Activated CD4-positive, alpha-beta T cell treated with anti-CD3 and anti-CD28 coated beads, Interleukin-2, Interleukin-4, amounts not matched to agents 100 ng/mL and 50 ng/mL, durations not matched to agents 16 hours and 8 hours (primary cell): Measurements from ENCODE around the gene TGFA.

ENCODE experiments used
- DNase-seq: peaks from one replicate; pipeline ENCODE4 v3.0.0-alpha.2; 2020; ENCODE audit warnings: low spot score

The TGFA gene

DNA sequence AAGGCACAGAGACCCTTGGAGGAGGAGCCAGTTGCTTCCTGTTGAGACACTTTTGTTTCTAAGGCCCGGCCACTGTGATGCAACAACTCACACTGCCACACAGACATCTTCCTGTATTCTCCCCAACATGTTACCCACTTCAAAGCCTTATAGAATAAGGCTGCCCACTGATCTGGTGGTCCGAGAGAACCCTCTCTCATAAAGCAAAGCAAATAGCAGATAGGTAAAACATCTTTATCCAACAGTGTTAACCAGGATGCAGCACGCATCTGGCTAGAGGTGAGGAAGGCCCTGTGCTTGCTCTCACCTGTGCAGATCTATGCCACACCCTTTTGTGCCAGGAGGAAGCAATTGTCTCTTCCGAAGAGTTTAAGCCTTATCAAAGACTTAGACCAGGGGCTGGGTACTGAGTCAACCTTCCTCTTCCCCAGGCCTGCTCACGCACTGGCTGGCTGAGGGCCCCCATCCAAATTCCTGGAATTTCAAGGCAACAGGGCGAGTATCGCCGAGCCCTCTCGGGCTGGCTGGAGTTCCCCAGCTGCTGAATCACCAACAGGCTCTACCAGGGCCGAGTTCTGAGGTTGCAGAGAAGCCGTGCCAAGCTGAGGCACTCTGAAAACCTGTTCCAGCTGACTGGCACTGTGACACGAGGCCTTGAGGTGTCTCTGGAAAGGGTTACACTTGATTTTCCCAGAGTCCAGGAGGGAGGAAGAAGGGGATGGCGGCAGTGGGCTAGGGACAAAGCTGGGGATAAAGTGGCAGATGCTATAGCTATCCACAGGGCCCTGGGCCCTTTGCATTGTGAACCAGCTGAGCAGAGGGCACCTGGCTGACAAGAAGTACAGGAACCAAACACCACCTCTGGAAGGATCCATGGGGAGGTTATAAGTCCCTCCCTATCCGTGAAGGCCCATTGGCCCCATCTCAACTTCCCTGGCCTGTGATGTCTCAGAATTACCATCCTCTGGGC lies 29.3 kb downstream of the TGFA start:
- no peak for DNase-seq

DNA sequence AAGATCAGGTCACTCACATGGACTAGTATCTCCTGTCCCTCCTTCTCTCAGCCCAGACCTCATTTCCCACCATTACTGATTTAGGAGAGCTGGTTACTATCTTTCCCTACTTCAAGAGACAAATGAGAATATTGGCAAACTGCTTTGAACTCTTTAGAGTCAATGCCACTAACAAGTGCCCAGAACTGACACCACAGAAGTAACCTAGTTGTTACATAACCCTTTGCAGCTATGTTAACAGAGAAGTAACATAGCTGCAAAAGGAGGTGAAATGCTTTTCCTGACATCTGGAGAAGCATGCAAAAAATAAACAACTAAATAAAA lies 30.0 kb downstream of the TGFA start:
- DNase-seq, result no peak

- no peak for DNase-seq
These were observed 31.0 kb downstream of the TGFA start for GRCh38 chr2:70522627-70523026.

- DNase-seq, result no peak
These were observed 32.8 kb downstream of the TGFA start for GRCh38 chr2:70520825-70521224.

- DNase-seq, result no peak
These were observed 34.2 kb downstream of the TGFA start for GRCh38 chr2:70519453-70519852.

DNA sequence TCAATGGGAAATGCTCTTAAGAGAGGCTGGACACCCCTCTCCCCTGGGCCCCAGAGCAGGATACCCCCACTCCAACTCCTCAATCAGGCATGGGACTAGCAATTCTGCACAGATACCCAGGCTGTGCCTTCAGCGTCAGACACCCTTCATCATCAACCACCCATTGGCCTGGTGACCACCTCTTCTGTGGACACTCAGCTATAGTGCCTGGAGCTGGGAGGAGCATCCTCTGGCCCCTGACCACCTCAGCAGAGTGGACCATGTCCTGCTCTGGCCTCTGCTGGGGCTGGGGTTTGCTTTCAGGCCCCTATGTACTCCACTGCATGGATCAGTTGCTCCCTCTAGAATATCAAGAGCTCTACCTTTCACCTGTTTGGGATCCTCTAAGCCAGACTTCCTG lies 35.1 kb downstream of the TGFA start:
- no peak for DNase-seq

DNA sequence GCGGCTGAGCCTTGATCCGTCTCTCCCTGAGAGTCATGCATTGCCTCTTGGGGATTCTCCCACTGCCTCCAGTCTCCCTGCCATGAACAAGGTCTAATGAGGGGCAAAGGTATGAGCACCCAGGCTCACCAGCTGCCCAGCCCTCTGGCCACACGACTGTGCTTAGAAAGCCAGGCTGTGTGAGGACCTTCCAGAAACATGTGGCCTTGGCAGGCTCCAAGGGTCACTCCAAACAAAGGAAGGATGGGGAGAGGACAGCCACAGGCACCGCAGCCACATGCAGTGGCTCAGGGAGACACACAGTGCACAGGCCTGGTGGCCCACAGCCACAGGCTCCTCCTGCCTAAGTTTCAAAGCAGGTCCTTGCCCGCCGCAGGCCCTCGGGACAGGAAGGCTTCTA lies 35.8 kb downstream of the TGFA start:
- no peak for DNase-seq

DNA sequence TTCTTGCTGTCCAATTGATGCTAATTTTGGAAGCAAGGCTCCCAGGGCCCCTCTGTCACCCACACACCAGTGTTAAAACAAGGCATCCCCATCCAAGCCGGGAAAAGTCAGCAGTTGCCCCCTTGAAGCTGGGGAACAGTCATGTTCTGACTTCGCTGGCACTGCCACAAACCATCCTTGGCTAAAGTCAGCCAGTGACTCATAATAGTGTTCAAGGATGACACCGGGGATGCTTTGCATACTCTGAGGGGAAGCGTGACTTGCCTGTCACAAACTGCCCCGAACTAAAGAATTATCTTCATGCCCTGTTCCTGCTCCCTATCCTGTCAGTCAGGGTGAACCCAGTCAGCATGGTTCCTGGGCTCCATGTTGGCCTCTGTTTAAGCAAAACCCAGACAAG lies 37.0 kb downstream of the TGFA start:
- peak; percentile 66 for DNase-seq

GRCh38 chr2:70515938-70516337 lies 37.7 kb downstream of the TGFA start:
- DNase-seq, result peak; percentile 39

- DNase-seq, result no peak
These were observed 39.0 kb downstream of the TGFA start for GRCh38 chr2:70514612-70515055.

- DNase-seq, result no peak
These were observed 39.9 kb downstream of the TGFA start for GRCh38 chr2:70513738-70514137.

DNA sequence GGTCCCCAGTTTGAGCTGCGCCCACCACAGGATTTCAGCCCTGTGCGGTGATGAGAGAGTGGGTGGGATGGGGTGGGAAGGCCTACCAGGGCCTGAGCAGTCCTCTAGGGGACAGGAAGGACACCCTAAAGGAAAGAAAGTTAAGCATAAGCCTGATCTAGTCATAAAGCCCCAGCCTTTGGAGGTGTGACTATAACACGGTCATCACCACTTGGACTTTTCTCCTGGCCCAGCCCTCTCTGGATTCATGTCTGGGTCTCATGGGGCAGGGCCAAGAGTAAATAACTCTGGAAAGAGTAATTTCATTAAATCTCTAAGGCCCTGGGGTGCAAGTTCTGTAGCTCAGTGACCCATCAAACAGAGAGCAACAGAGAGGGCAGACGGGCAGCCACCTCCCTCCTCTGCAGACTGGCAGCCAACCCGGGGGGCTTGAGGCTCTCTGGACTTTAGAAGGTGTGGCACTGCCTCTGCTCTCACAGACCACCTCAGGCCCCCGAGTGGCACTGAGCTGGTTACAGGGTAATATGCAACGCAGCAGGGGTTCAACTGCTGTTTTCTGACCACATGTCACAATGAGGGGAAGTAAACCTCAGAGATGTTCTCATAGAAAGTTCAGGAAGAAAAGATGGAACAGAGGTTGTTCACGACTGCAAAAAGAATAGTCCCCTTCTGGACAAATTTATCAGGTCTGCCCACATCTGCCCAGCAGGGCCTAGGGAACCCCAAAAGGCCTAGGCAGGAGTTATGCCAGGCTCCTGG lies 41.5 kb downstream of the TGFA start:
- DNase-seq, result no peak

- no peak for DNase-seq
These were observed 43.3 kb downstream of the TGFA start for GRCh38 chr2:70510313-70510712.

GRCh38 chr2:70509565-70509964 lies 44.1 kb downstream of the TGFA start:
- no peak for DNase-seq

DNA sequence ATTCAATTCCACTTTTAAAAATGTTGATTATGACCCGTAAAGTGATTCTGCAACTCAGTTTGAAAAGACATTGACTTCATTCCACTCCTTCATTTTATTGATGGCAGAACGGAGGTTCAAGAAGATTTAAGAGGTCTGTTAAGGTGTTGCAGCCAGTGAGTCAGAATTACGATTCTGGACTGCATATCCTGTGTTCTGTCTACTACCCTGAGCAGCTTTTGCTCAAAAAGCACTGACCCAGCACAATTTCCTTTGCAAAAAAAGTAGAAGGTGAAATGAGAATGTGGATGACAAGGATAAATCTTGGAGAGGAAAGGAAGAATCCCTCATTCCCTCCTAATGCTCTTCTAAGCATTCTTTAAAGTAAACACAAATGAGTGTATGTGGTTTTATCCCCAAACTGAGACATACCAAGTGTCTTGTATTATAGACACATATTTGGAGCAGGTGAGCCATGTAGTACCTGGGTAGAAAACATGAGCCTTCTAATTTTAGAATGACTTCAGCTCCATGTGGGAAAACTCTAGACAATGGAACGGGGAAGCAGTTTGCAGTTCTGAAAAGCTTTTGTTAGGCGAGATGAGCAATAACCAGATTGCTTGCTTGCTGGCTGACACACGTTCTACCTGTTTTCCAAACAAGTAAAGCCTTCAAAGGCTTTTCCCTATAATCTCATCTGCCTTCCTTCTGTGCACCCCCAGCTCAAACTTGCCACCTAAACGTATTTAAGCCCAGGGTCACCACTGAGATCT lies 44.7 kb downstream of the TGFA start:
- DNase-seq, result no peak

GRCh38 chr2:70505613-70506391 lies 47.8 kb downstream of the TGFA start:
- DNase-seq, result no peak

DNA sequence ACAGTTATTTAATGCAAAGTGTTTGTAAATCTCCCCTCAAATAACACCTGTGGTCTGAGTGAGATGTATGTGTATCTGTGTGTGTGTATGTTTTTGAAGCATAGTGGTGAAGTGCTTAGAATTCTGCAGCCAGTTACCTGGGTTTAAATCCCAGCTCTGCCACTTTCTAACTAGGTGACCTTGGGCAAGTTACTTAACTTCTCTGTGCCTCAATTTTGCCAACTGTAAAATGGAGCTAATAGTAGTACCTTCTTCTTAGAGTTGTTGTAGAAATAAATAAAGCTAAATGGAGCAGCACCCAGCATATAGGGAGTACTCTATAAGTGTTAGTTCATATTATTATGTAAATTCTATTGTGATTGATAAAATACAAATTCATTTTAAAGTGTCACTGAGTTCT lies 48.9 kb downstream of the TGFA start:
- no peak for DNase-seq

- no peak for DNase-seq
These were observed 49.7 kb downstream of the TGFA start for GRCh38 chr2:70503896-70504295.

- DNase-seq, result no peak
These were observed 51.9 kb downstream of the TGFA start for GRCh38 chr2:70501728-70502127.

DNA sequence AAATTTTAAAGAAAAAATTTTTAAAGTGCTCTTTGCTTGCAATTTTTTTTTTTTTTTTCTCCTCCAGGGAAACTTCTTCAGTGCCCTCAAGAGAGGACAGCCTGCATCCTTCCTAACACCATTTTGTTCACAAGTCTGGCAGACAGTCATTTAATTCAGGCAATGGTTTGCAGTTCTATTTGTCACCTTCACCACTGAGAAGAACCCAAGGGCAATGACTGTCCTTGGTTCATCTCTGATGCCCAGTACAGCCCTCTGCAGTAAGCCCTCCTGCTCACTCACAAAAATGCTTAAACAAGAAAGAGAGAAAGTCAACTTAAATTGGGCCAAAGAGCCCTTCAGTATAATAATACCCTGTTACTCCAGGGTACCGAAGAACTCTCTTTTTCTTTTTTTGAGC lies 52.4 kb downstream of the TGFA start:
- DNase-seq, result no peak

- no peak for DNase-seq
These were observed 54.4 kb downstream of the TGFA start for GRCh38 chr2:70499253-70499652.

- DNase-seq, result no peak
These were observed 55.1 kb downstream of the TGFA start for GRCh38 chr2:70498528-70498927.
